NAMALWA (cell line): ENCODE results near the gene DAPK3.
"Not testable (repeated sequence)": the region's sequence is repeated elsewhere in the genome, so short reads cannot be mapped to it uniquely, and the experiment has no call there.

Experiments
- DNase-seq: peaks from one replicate; pipeline ENCODE4 v3.0.0-alpha.2; 2015; ENCODE audit warnings: low spot score

Gene DAPK3

DNA sequence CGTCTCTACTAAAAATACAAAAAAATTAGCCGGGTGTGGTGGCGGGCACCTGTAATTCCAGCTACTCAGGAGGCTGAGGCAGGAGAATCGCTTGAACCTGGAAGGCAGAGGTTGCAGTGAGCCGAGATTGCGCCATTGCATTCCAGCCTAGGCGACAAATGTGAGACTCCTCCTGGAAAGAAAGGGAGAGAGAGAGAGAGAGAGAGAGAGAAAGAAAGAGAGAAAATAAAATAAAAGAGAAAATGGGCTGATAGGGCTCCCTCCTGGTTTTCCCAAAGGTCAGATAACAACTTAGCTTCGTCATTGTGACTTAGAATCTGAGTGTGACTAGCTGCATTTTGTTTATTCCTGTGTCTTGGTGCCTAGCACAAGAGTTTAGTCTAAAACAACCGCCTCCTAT lies 34.5 kb upstream of the DAPK3 start:
- DNase-seq = not testable (repeated sequence)

DNA sequence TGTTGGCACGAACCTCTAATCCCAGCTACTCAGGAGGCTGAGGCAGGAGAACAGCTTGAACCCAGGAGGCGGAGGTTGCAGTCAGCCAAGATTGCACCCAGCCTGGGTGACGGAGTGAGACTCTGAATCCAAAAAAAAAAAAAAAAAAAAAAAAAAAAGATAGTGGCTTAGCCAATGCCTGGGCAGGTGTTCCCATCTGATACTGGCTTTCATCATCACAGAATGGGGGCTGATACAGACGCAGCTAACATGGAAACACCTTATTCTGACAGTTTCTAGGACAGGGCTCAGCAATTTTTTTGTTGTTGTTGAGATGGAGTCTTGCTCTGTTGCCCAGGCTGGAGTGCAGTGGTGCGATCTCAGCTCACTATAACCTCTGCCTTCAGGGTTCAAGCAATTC lies 29.9 kb upstream of the DAPK3 start:
- DNase-seq = not testable (repeated sequence)

DNA sequence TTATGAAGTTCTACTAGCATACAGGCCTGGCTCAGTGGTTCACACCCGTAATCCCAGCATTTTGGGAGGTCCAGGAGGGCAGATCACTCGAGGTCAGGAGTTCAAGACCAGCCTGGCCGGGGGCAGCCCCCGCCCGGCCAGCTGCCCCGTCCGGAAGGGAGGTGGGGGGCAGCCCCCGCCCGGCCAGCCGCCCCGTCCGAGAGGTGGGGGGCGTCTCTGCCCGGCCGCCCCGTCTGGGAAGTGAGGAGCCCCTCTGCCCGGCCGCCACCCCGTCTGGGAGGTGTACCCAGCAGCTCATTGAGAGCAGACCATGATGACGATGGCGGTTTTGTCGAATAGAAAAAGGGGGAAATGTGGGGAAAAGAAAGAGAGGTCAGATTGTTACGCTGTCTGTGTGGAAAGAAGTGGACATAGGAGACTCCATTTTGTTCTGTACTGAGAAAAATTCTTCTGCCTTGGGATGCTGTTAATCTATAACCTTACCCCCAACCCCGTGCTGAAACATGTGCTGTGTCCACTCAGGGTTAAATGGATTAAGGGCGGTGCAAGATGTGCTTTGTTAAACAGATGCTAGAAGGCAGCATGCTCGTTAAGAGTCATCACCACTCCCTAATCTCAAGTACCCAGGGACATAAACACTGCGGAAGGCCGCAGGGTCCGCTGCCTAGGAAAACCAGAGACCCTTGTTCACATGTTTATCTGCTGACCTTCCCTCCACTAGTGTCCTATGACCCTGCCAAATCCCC lies 27.9 kb upstream of the DAPK3 start:
- DNase-seq = not testable (repeated sequence)

DNA sequence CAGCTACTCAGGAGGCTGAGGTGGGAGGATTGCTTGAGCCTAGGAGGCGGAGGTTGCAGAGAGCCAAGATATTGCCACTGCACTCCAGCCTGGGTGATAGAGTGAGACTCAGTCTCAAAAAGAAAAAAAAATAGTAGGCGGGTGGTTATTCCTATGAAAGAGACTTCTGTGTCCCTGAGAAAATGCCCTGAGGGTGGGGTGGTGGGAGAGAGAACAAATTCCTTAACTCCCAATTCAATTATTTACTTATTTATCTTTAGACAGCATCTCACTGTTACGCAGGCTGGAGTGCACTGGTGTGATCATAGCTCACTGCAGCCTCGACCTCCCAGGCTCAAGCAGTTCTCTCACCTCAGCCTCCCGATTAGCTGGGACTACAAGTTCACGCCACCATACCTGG lies 24.7 kb upstream of the DAPK3 start:
- no peak for DNase-seq

DNA sequence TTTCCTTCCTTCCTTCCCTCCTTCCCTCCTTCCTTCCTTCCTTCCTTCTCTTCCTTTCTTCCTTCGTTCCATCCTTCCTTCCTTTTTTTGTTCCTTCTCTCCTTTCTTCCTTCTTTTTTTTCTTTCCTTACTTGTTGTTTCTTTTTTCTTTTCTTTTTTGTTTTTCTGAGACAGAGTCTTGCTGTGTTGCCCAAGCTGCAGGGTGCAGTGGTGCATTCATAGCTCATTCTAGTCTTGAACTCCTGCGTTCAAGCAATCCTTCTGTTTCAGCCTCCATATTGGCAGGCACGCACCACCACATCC lies 19.9 kb upstream of the DAPK3 start:
- DNase-seq = no peak

DNA sequence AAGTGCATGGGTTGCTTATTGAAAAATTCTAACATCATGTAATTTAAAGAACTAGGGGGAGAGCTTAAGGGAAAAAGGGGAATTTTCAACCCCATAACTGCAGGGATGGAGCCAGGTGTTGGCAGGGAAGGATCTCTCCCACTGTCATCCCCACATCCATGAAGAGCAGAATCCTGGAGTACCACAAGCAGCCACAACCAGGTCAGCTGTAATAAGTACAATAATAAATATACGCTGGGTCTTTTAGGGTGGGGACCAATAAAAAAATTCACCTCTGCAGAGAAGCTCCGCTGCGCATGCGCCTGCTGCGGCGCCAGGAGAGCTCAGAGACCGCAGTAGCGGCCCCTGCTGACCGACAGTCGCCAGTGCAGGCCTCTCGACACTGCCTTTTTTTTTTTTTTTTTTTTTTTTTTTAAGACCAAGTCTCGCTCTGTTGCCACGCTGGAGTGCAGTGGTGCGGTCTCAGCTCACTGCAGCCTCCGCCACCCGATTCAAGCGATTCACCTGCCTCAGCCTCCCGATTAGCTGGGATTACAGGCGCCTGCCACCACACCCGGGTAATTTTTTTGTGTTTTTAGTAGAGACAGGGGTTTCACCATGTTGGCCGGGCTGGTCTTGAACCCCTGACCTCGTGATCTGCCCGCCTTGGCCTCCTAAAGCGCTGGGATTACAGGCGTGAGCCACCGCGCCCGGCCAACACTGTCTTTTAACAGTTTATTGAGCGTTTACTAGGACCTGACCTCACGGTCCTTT lies 16.9 kb upstream of the DAPK3 start:
- peak; percentile 95 for DNase-seq

DNA sequence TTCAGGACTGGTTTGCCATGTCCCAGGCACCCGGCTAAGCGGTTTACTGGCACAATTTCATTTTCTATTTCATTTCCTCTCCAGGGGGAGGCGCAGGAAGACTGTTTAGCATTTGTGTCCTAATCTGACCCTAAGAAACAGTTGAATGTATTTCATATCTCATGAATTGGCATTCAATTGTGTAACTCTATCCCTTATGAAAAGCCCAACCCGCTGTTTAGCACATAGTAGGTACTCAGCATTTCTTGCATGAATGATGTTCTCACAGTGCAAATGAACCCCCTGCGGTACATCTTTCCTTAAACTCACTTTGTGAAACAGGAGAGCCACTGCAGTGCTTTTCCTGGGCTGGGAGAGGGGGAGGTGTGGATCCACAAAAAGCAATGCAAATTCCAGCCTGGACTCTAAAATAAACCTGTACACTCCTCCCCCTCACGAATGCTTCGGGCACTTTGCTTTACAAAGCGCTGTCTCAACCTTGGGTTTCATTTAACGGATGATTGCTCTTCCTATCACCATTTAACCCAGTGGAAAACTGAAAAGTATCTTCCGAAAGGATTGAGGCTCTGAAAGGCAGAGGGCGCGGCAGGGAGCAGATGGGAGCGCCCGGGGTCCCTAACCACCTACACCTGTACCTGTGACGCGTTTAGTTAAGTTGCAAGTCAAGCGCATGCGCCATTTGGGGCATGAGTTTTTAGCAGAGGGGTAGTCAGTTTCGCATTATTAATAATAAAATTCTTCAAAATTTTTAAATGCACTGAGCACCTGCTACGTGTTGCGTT lies 15.6 kb upstream of the DAPK3 start:
- DNase-seq = peak; percentile 93

DNA sequence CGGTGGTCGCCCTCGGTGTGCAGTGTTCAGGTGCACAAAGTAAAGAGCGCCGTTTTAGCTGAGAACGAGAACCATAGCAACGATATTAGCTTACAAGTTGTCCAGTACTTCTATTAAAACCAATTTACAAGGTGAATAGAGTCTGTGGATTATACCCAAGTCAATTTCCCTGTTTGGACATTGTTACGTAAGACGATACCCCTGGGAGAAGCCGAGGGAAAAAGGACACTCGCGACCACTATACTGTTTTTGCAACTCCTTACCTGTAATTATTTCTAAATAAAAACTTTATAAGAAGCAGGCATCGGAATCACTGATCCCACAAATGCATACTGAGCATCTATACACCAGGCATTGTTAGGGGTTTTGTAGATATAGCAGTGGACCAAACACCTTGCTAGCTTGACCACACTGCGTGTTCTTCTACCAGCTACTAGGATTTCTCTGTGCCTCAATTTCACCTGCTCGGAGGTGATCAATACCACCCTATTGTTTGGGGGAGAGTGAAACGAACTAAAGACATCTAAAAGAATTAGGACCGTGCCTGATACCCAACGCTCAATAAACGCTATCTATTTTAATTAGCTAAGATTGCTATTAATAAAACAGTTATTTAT lies 14.9 kb upstream of the DAPK3 start:
- no peak for DNase-seq

DNA sequence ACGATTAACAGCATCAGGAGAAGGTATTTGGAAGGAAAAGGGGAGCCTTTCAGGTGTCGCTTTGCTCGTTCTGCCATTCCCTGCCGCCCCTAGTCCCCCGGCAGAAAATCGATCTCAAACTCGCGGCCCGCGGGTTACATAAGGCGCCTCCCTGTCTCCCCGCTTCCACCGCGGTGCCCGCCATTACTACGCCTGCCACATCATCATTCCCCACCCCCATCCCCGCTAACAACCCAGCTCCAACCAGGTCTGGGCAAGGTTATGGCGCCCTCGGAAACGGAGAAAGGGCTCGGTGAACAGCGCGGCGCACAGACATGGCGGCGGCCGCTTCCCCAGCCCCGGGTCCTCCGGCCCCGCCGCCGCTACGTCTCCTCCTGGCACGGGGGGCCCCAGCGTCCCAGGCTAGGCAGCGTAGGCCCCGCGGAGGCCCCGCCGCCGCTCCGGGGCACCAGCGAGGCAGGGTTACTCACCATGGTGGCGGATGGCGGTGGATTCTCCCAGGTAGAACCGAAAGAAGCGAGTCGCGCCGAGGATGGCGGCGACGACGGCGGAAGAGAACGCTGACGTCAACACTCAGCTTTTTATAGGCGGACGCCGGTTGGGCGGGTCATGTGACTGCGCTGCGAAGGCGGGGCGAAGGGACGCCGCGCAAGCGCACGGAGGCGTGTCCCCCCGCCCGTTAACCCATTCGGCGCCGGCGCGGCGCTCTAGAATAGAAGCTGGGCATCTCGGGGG lies 14.2 kb upstream of the DAPK3 start, which contains the start of gene EEF2:
Gene EEF2 (minus strand): TSS at position 556 of the 735 bp plus-strand sequence. CDS start 83 bp downstream, at position 473.
- DNase-seq = peak; percentile 89

DNA sequence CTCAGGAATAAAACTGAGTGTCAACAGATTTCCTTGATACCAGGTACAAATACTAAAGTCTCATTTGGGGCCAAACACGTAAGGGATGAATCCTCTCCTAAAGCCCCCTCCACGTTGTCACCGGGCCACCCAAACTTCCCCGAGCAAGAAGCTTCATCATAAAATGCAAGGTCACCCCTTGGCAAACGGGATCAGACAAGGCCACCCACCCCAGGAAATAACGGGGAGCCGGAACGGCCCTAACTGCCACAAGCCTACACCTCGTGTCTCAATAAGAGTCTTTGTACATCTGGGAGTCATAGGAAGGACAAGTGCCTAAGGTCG lies 13.6 kb upstream of the DAPK3 start:
- DNase-seq = peak; percentile 49

DNA sequence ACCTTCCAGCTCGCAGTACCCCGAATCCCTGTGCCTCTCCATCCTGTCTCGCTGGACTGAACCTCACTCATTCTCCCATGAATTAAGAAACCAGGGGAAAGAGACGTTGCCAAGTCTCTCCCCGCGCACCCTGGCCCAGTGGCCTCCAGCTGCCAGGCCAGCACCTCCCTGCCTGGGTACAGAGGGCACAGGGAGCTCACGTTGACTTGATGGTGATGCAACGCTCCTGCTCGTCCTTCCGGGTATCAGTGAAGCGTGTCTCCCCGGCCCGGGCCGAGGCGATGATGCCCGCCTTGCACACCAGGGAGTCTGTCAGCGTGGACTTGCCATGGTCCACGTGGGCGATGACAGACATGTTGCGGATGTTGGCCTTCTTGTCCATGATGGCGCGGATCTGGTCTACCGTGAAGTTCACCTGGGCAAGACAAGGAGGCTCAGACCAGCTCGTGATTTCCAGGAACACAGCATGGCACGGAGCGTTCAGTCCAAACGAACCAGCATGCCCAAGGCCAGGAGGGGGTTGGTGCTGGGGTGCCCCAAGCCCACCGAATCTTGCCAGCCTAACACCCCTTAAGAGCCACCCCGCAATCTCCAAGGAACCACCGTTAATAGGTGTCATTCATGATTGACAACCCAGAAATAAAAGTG lies 13.2 kb upstream of the DAPK3 start:
- DNase-seq = peak; percentile 69

DNA sequence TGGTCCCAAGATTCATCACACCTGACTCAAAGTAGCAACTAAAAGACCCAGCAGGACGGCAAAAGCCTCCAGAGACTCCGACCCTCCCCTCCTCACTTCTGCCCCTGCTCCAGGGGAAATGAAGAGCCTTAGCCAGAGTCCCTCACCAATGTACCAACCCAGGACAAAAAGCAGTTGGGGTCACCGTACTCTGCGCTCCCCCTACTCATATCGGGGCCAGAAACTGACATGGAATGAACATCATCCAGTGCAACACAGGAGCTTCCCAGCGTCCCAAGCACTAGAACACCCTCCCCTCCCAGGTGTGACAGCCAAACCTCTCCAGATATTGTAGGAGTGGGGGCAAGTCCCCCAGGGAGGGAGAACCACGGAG lies 12.6 kb upstream of the DAPK3 start:
- DNase-seq = no peak

DNA sequence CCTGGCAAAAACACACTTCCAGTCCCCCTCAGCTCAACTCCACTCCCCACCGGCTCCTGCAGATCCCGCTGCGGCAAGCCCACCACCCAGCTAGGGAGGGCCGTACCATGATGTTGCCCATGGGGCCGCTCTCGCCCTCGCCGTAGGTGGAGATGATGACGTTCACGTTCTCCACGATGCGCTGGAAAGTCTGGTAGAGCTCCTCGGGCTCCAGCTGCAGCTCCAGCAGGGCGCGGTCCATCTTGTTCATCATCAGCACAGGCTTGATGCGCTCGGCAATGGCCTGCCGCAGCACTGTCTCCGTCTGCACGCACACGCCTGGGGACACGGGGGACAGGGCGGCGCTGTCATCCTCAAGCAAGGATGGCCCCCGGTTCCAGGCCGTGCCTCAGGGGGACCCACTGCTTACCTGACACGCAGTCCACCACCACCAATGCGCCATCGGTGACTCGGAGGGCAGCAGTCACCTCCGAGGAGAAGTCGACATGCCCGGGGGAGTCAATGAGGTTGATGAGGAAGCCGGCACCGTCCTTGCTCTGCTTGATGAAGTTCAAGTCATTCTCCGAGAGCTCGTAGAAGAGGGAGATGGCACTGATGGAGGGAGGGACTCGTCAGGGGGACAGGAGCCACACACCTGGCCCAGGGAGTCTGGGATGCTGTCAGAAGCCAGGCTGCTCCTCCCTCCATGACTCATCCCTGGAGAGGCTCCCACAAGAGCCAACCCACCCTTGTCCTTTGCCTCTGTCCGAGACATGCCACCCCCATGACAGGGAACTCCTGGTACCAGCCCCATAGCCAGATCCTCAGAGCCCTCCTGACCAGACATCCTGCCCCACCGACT lies 12.0 kb upstream of the DAPK3 start:
- peak; percentile 31 for DNase-seq

DNA sequence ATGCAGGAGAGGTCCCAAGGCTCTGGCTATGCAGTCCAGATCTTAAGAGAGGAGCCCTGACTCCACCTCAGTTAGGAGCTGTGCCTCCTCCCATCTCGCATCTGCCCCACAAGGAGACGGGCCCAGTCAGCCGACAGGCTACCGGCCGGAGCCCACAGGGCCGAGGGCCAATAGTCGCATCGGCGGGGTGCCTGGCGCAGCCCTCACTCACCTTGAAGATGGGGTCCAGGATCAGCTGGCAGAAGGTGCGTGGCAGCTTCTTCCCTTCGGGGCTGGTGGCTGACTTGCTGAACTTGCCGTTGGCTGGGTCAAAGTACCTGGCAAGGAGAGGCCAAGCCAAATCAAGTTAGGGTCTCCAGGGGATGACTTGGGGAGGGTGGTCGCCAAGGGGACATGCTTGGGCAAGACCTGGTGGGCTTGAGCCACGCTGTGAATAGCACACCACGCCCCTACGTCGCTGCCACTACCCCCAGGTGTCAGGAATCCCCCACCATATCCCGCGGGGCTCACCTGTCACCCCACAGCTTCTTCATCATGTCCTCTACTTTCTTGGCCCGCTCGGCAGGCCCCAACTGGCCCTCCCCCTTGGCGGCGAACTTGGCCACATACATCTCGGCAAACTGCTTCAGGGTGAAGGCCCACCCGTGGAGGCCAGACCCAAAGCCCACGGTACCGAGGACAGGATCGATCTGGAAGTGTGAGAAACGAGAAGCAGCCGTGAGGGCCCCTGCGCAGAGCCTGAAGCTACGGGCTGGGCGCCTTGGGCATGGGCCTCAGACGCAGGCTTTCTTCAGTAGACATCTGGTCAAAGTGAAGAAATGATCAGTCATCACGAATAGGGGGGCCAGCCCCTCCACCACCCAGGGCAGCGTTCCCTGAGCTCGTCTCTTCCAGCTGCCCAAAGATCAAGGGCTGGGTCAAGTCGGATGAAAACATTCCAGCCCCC lies 11.1 kb upstream of the DAPK3 start:
- peak; percentile 34 for DNase-seq

DNA sequence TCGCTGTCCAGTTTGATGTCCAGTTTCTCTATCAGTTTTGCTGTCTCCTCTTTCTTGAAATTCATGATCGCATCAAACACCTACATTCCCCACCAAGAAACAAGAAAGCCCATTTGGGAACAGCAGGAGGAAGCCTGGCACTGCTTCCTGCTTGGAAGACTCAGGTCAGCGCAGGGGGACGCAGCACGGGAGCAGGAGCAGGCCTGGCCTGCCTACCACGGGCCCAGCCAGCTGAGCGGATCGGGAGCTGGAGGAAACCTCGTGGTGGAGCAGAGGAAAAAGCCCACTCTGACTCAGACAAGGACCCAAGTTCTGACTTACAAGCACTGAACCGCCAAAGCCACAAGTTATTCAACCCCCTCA lies 10.5 kb upstream of the DAPK3 start:
- DNase-seq = no peak

DNA sequence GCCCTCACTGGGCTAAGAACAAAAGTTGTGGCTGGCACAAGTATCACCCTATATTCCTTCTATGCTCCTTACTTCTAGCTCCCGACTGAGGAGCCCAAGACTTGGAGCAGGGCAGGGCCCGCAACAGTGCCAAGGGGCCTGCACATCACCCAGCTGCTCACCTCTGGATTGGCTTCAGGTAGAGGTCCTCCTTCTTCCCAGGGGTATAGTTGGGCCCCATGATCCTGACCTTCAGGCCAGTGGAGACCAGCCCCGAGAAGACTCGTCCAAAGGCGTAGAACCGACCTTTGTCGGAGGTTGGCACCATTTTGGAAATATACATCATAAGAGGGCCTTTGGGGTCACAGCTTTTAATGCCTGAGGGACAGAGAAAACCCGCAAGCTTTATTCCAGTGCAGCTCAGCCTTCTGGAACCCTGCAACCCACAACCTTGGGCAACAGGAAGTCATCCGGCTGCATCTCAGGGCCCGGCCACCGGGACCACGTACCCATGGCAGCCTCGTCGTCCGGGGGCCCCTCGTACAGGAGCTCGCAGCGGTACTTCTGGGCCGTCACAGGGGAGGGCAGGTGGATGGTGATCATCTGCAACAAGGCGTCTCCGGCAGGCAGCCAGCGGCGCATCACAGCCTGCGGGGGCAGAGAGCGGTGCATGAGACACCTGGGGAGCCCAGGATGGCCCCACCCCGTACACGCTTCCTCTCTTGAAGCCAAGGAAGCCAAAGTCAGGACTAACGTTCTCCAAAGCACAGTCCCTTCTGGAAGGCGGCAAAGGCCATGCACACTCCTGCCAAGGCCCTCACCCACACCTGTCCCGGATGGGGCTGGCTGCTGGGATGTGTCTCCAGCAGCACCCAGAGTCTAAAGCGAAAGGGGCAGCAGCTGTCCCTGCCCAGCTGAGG lies 9.7 kb upstream of the DAPK3 start:
- peak; percentile 33 for DNase-seq

DNA sequence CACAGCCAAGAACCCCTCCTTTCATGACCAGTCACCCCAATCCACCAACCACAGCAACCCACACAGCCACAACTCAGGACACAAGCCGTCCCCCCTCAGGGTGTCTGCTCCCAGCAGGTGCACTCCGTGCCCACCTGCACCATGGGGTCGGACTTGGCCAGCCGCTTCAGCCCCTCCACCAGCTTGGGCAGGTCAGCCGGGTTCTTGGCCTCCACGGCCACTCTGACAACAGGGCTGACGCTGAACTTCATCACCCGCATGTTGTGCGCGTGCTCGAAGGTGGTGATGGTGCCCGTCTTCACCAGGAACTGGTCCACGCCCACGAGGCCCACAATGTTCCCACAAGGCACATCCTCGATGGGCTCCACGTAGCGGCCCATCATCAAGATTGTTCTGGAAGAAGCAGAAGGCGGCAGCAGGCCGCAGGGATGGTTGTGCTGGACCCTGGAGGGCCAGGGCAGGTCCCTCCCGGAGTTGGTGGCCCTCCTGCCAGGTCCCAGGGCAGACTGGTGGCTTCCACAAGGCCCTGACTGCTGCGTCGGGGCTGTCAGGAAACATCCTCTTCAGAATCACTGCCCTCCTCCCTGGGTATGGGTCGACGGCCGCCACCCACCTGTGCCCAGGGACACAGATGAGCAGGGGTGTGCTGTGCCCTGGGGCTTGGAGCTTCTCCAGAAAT lies 8.9 kb upstream of the DAPK3 start:
- peak; percentile 40 for DNase-seq

DNA sequence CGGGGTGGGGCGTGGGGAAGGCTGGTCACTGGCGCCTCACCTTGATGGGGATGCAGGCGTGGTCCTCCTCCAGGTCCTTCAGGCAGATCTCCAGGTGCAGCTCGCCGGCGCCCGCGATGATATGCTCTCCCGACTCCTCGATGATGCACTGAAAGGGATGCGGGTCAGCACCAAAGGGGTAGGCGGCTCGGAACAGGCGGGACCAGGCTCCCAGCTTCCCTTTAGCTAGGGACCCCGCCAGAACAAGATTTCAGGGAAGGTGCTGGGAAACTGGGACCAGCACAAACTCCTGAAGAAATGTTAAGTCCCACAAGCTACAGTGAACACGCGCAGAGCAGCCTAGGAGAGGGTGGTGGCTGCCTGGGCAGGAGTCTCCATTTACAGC lies 8.4 kb upstream of the DAPK3 start:
- DNase-seq = peak; percentile 48
